ENCODE results near the gene SLC35F4. TPM values are rescaled to one million over a fixed set of nuclear protein-coding genes. Genes with fewer than 3 reads are reported as not detected.
A peak's percentile ranks its signal among the peaks of the same experiment; 100 is the strongest.

Gene SLC35F4
- total RNA-seq = 0.14 TPM in 1 of 2 replicates, not detected in the other
- long read RNA-seq = 0 reads

DNA sequence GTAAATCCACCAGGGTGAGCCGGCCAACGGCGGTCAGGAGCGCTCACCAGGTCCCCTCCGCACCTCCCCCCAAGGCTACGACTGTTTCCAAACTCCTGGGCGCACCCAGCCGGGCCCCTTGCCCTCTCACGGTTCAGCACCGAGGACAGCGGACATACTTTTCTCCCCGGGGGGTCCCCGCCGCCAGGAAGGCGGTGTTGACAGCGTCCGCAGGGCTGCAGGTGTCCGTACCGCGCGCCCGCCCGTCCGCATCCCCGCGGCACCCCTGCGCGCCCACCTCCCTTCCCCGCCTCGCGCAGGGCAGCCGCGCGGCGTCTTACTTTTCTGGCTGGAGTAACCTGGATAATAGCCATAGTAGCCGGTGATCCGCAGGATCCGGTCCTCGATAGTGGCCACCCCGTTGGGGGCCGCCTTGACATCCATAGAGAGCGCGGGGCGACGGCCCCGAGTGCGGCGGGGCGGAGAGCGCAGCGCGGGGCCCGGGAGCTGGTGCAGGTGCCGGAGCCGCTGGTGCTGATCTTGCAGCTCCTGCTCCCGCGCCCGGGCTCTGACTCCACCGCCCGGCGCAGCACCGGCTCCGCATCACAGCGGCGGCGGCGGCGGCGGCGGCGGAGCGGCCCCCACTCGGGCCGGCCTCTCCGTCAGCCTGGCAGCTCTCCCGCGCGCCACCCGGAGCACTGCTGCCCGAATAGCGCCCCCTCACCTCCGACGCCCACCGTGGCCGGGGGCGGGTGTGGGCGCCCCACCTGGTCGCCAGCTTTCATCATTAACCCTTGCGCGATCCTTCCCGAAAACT is at the start of gene SLC35F4:
SLC35F4 (minus strand) TSS at position 690 of the 796 bp plus-strand sequence.
- Mint-ChIP-seq H3K4me3 (ENCODE audit: low read depth) (peak within 1 kb of the TSS; percentile 65), H3K9me3 (ENCODE audit: low read depth) (no peaks in the 10 kb centered on the region), H3K27me3 (peaks cover 37% of the 10 kb centered on the region), H3K27ac (no peak within 1 kb of the TSS), H3K36me3 (ENCODE audit: insufficient read depth) (no peaks in the 10 kb centered on the region), H3K4me1 (ENCODE audit: low read depth) (peaks cover 12% of the 10 kb centered on the region)
- peak; percentile 75 for DNase-seq (ENCODE audit: low spot score, unreplicated experiment)
- TF ChIP-seq, protein P1, sequence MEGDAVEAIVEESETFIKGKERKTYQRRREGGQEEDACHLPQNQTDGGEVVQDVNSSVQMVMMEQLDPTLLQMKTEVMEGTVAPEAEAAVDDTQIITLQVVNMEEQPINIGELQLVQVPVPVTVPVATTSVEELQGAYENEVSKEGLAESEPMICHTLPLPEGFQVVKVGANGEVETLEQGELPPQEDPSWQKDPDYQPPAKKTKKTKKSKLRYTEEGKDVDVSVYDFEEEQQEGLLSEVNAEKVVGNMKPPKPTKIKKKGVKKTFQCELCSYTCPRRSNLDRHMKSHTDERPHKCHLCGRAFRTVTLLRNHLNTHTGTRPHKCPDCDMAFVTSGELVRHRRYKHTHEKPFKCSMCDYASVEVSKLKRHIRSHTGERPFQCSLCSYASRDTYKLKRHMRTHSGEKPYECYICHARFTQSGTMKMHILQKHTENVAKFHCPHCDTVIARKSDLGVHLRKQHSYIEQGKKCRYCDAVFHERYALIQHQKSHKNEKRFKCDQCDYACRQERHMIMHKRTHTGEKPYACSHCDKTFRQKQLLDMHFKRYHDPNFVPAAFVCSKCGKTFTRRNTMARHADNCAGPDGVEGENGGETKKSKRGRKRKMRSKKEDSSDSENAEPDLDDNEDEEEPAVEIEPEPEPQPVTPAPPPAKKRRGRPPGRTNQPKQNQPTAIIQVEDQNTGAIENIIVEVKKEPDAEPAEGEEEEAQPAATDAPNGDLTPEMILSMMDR (IDR thresholded peaks at IDR 0.05; ENCODE audit: unreplicated experiment) = no peak

DNA sequence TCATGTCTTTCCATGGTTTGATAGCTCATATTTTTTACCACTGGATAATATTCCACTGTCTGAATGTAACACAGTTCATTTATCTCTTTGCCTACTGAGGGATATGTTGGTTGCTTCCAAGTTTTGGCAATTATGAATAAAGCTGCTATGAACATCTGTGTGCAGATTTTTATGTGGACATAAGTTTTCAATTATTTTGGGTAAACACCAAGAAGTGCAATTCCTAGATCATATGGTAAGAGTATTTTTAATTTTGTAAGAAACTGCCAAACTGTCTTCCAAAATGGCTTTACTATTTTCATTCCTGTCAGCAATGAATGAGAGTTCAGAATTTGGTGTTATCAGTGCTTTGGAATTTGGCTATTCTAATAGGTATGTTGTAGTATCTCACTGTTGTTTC is 43.7 kb upstream of the SLC35F4 start:
- Mint-ChIP-seq H3K4me1 (ENCODE audit: low read depth) (no peaks in the 10 kb centered on the region), H3K9me3 (ENCODE audit: low read depth) (peaks cover 6% of the 10 kb centered on the region), H3K4me3 (ENCODE audit: low read depth) (no peak overlapping the region), H3K27me3 (peaks cover 4% of the 10 kb centered on the region), H3K36me3 (ENCODE audit: insufficient read depth) (no peaks in the 10 kb centered on the region), H3K27ac (no peak overlapping the region)
- DNase-seq (ENCODE audit: low spot score, unreplicated experiment) = no peak
- TF ChIP-seq, protein P1 (IDR thresholded peaks at IDR 0.05; ENCODE audit: unreplicated experiment) = no peak

DNA sequence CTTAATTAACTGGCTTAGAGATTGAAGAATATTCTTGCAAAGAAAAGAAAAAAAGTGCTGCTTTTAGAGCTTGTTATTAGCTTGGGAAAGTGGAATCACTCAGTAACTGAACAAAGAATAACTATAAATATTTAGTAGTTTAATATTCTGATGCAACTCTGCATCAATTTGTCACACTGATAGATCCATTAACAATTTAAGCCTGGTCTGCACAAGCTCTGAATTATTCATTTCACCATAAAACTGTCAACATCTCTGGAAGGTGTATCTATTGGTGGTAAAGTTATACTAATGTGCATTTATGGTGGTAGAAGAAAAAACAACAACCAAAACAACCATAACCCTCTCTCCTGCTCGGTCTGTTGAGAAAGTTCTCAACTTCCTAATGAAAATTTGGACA is 38.1 kb upstream of the SLC35F4 start:
- no peaks in the 10 kb centered on the region for H3K36me3 Mint-ChIP-seq (ENCODE audit: insufficient read depth)
- DNase-seq (ENCODE audit: low spot score, unreplicated experiment) = no peak
- H3K4me1 Mint-ChIP-seq (ENCODE audit: low read depth) = no peaks in the 10 kb centered on the region
- H3K4me3 Mint-ChIP-seq (ENCODE audit: low read depth) = no peak overlapping the region
- peaks cover 8% of the 10 kb centered on the region for H3K27me3 Mint-ChIP-seq
- TF ChIP-seq, protein P1 (IDR thresholded peaks at IDR 0.05; ENCODE audit: unreplicated experiment) = no peak
- H3K27ac Mint-ChIP-seq = no peak overlapping the region
- H3K9me3 Mint-ChIP-seq (ENCODE audit: low read depth) = peaks cover 6% of the 10 kb centered on the region

DNA sequence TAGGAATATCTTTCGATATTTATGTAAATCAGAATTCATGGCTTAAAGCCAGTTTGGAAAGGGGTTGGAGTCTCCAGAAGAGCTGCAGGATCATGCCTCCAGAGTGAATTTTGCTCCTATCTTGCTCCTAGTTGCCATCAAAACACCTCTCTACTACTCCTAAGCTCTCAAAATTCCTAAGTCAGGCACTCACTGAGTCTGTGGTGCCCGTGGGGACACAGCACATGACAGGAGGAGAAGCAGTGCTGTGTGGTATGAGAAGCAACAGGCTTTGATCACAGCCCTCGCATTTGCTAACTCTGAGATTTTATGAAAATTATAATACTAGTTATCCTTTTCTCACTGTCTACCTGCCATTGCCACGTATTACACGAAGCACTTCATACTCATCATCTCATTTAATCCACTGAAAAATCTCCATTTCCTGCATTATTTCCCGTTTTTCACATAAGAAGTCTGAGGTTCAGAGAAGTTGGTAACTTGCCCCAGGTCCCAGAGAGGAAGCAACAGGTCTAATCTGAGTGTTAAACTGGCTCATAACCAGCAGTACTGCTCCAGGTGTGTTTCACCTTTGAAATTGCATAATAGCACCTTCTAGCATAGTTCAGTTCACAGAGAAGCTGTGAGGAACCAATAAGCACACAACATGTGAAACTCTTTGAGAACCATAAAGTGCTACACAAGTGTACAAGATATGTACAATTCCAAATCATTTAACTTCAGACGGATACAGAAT is 33.1 kb upstream of the SLC35F4 start:
- Mint-ChIP-seq H3K27ac (no peak overlapping the region), H3K9me3 (ENCODE audit: low read depth) (no peaks in the 10 kb centered on the region), H3K27me3 (peaks cover 6% of the 10 kb centered on the region)

More for the DNA sequence above, 33.1 kb upstream of the SLC35F4 start:
- TF ChIP-seq, protein P1 (IDR thresholded peaks at IDR 0.05; ENCODE audit: unreplicated experiment) = no peak
- Mint-ChIP-seq H3K4me3 (ENCODE audit: low read depth) (no peak overlapping the region), H3K36me3 (ENCODE audit: insufficient read depth) (no peaks in the 10 kb centered on the region), H3K4me1 (ENCODE audit: low read depth) (no peaks in the 10 kb centered on the region)
- DNase-seq (ENCODE audit: low spot score, unreplicated experiment) = no peak
